22Rv1 (cell line): Measurements from ENCODE around the gene HRH2.
"Not testable (repeated sequence)": the region's sequence is repeated elsewhere in the genome, so short reads cannot be mapped to it uniquely, and the experiment has no call there.

Experiments used
- CTCF ChIP-seq: fragments of 450-650 bp; IDR thresholded peaks from 2 replicates; pipeline ENCODE4 v1.5.1; 2017; ENCODE audit warnings: mild to moderate bottlenecking
- ZFX ChIP-seq: fragments of 450-650 bp; IDR thresholded peaks from 2 replicates; pipeline ENCODE4 v1.6.1; 2017; ENCODE audit warnings: antibody characterized with exemption, borderline replicate concordance

- TF ChIP-seq CTCF, ZFX: not testable (repeated sequence)
These were observed 7.3 kb upstream of the HRH2 start for GRCh38 chr5:175650430-175651205.
